ENCODE results near the gene MAP3K15.

- TF ChIP-seq CTCF (conservative IDR thresholded peaks at IDR 0.05) (no peak), EZH2 (IDR thresholded peaks at IDR 0.05; ENCODE audit: low read depth) (no peak)
Measured at GRCh38 chrX:19548279-19548678, 33.0 kb upstream of the MAP3K15 start.

Data from PC-9 (cell line).